Mesendoderm (in vitro differentiated cells): ENCODE data around the gene CASQ1.

Experiments used
- DNase-seq: peaks from one replicate; pipeline ENCODE4 v3.0.0; 2013
- H2AK5ac ChIP-seq: 2 replicates; pipeline ENCODE4 v1.6.1; 2013; ENCODE audit warnings: low read length, inconsistent platforms
- H2BK120ac ChIP-seq: 2 replicates; pipeline ENCODE4 v1.6.1; 2013; ENCODE audit warnings: low read depth, mild to moderate bottlenecking, low read length, moderate library complexity, mixed read lengths
- H2BK15ac ChIP-seq: replicated peaks from 2 replicates; pipeline ENCODE4 v1.6.1; 2013; ENCODE audit warnings: low read depth, mild to moderate bottlenecking, moderate library complexity
- H2BK5ac ChIP-seq: 2 replicates; pipeline ENCODE4 v1.6.1; 2013; ENCODE audit warnings: low read length, inconsistent platforms
- H3K18ac ChIP-seq: 2 replicates; pipeline ENCODE4 v1.6.1; 2013; ENCODE audit warnings: mild to moderate bottlenecking, low read length, mixed read lengths
- H3K23ac ChIP-seq: one replicate; pipeline ENCODE4 v1.6.1; 2013; ENCODE audit warnings: low read length
- H3K27ac ChIP-seq: 2 replicates; pipeline ENCODE4 v1.5.1; 2013; ENCODE audit warnings: low read depth, mild to moderate bottlenecking, inconsistent platforms, low read length, moderate library complexity
- H3K27me3 ChIP-seq: 2 replicates; pipeline ENCODE4 v1.6.1; 2013; ENCODE audit warnings: low read length, control low read depth, mild to moderate bottlenecking, inconsistent platforms; ENCODE audit not compliant: insufficient read depth, poor library complexity
- H3K36me3 ChIP-seq: 2 replicates; pipeline ENCODE4 v1.6.1; 2013; ENCODE audit warnings: low read length, inconsistent platforms; ENCODE audit not compliant: control insufficient read depth, insufficient read depth
- H3K4ac ChIP-seq: one replicate; pipeline ENCODE4 v1.6.1; 2013; ENCODE audit warnings: low read depth, mild to moderate bottlenecking, low read length, moderate library complexity
- H3K4me1 ChIP-seq: 2 replicates; pipeline ENCODE4 v1.6.1; 2013; ENCODE audit warnings: low read depth, low read length, inconsistent platforms; ENCODE audit not compliant: control insufficient read depth
- H3K4me2 ChIP-seq: 2 replicates; pipeline ENCODE4 v1.6.1; 2013; ENCODE audit warnings: low read length
- H3K4me3 ChIP-seq: 2 replicates; pipeline ENCODE4 v1.5.1; 2013; ENCODE audit warnings: mild to moderate bottlenecking, low read length
- H3K56ac ChIP-seq: one replicate; pipeline ENCODE4 v1.6.1; 2013; ENCODE audit warnings: low read length
- H3K79me1 ChIP-seq: 2 replicates; pipeline ENCODE4 v1.6.1; 2013; ENCODE audit warnings: low read length, inconsistent platforms
- H3K79me2 ChIP-seq: 2 replicates; pipeline ENCODE4 v1.6.1; 2013; ENCODE audit warnings: mild to moderate bottlenecking, low read length; ENCODE audit not compliant: control insufficient read depth, insufficient read depth
- H3K9ac ChIP-seq: 2 replicates; pipeline ENCODE4 v1.6.1; 2013; ENCODE audit warnings: low read length, inconsistent platforms
- H4K5ac ChIP-seq: one replicate; pipeline ENCODE4 v1.6.1; 2013; ENCODE audit warnings: low read length
- H4K8ac ChIP-seq: one replicate; pipeline ENCODE4 v1.6.1; 2013; ENCODE audit warnings: low read depth, mild to moderate bottlenecking, control low read depth, low read length, moderate library complexity
- WGBS: extraction: QIAGEN DNeasy Blood & Tissue Kit; methylation state at CpG from one replicate; pipeline ENCODE4 v1.1.7; 2013; ENCODE audit warnings: low lambda C conversion rate, missing lambda C conversion rate; ENCODE audit not compliant: insufficient coverage; ENCODE audit errors: extremely low coverage; 5-methylcytosine and 5-hydroxymethylcytosine counted together

The CASQ1 gene

DNA sequence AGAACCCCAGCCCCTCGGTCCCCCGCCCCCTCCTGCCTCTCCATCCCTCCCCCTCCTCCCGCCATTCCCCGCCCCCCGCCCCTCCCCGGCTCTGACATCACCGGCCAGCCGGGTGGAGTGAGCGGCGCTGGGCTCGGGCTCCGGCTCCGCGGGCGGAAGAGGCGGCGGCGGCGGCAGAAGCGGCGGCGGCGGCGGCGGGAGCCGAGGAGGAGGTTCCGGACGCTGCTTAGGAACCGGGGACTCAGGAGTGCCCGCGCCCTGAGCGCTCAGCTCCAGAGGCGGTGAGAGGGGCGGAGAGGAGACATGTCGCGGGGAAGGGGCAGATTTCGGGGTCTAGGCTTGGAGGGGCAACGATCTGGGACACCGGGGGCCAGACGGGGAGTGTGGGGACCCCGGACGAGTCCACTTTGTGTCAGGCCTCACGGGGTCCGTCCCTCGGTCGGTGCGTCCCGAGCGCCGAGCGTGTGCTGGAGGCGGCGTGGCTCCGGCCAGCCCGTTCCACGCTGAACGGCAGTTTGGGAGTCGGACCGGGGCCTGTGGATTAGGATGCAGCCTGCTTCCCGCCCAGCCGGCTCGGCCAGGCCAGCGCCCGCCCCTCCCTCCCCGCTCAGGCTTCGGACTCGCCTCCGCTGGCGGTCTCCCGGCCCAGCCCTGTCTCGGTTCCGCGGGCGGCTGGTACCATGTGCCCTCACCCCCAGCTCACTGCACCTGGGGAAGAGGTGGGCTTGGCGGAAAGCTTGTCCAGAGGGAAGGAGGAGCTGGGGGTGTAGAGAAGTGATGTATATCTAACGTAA is 15.1 kb downstream of the CASQ1 start, which contains the start of gene PEA15:
TSS of gene PEA15 (plus strand) at position 143 of the 794 bp plus-strand sequence. CDS start 6,161 bp downstream, outside the sequence.
- peak within 1 kb of the TSS; percentile 70 for H2BK5ac ChIP-seq
- peaks cover 21% of the 10 kb centered on the region for H3K79me1 ChIP-seq
- H3K23ac ChIP-seq: peak within 1 kb of the TSS; percentile 95
- no peak within 1 kb of the TSS for H4K8ac ChIP-seq
- peak within 1 kb of the TSS; percentile 75 for H2BK120ac ChIP-seq
- WGBS: no CpG with 5 or more reads among the region's 76 CpGs
- H3K4me1 ChIP-seq: peaks cover 24% of the 10 kb centered on the region
- H3K18ac ChIP-seq: peak within 1 kb of the TSS; percentile 99
- no peak within 1 kb of the TSS for H4K5ac ChIP-seq
- H2BK15ac ChIP-seq: no peak within 1 kb of the TSS
- H3K9ac ChIP-seq: peak within 1 kb of the TSS; percentile 98
- H3K79me2 ChIP-seq: peaks cover 47% of the 10 kb centered on the region
- H3K4me2 ChIP-seq: peak within 1 kb of the TSS; percentile 43
- DNase-seq: peak; percentile 84
- H3K27me3 ChIP-seq: no peaks in the 10 kb centered on the region
- peak within 1 kb of the TSS; percentile 85 for H3K4me3 ChIP-seq
- H3K56ac ChIP-seq: peak within 1 kb of the TSS; percentile 98
- H2AK5ac ChIP-seq: no peak within 1 kb of the TSS
- H3K36me3 ChIP-seq: no peaks in the 10 kb centered on the region
- peak within 1 kb of the TSS; percentile 97 for H3K4ac ChIP-seq
- H3K27ac ChIP-seq: peak within 1 kb of the TSS; percentile 85

DNA sequence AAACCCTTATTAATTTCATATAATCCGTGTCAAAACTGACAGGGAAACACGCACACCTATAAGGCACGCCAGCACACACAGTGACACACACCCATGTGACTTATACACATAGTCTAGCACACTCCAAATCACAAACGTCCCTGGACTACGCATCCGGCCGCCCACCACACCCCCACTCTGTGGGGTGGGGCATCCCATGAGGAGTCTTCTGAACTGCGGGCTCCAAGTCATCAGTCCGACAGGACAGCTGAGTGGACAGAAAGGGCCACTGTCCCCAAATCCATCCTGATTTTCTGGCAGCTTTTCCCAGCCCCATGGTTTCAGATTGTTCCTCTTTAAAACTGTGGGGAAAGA is 15.6 kb downstream of the CASQ1 start:
- peak overlapping the region; percentile 85 for H3K4me3 ChIP-seq
- no peak overlapping the region for H4K8ac ChIP-seq
- peak overlapping the region; percentile 98 for H3K9ac ChIP-seq
- no peak overlapping the region for H4K5ac ChIP-seq
- no peaks in the 10 kb centered on the region for H3K27me3 ChIP-seq
- H2BK5ac ChIP-seq: peak overlapping the region; percentile 22
- H3K4me2 ChIP-seq: peak overlapping the region; percentile 29
- peak overlapping the region; percentile 98 for H3K56ac ChIP-seq
- WGBS: no CpG with 5 or more reads among the region's 9 CpGs
- DNase-seq: no peak
- H3K4ac ChIP-seq: no peak overlapping the region
- no peak overlapping the region for H2BK120ac ChIP-seq
- H3K23ac ChIP-seq: peak overlapping the region; percentile 95
- H3K18ac ChIP-seq: peak overlapping the region; percentile 22
- H3K79me1 ChIP-seq: peaks cover 24% of the 10 kb centered on the region
- H3K4me1 ChIP-seq: peaks cover 25% of the 10 kb centered on the region
- H3K27ac ChIP-seq: peak overlapping the region; percentile 64
- no peak overlapping the region for H2BK15ac ChIP-seq
- H3K79me2 ChIP-seq: peaks cover 53% of the 10 kb centered on the region
- no peaks in the 10 kb centered on the region for H3K36me3 ChIP-seq
- H2AK5ac ChIP-seq: no peak overlapping the region

GRCh38 chr1:160206421-160207117 is 16.2 kb downstream of the CASQ1 start:
- Histone ChIP-seq H2AK5ac (peak overlapping the region; percentile 18), H3K27me3 (no peaks in the 10 kb centered on the region), H3K36me3 (peaks cover 4% of the 10 kb centered on the region), H3K79me1 (peaks cover 28% of the 10 kb centered on the region), H2BK15ac (no peak overlapping the region), H2BK5ac (no peak overlapping the region), H3K27ac (peak overlapping the region; percentile 64), H4K8ac (no peak overlapping the region), H3K18ac (no peak overlapping the region), H3K4me1 (peaks cover 25% of the 10 kb centered on the region), H3K4ac (no peak overlapping the region), H3K4me3 (peak overlapping the region; percentile 85), H3K23ac (peak overlapping the region; percentile 92), H3K4me2 (peak overlapping the region; percentile 29), H3K9ac (peak overlapping the region; percentile 98), H2BK120ac (no peak overlapping the region), H4K5ac (no peak overlapping the region), H3K56ac (peak overlapping the region; percentile 98), H3K79me2 (peaks cover 53% of the 10 kb centered on the region)
- DNase-seq: peak; percentile 96
- no CpG with 5 or more reads among the region's 9 CpGs for WGBS

- Histone ChIP-seq H4K5ac (no peak overlapping the region), H3K36me3 (peaks cover 6% of the 10 kb centered on the region), H3K4me2 (peak overlapping the region; percentile 29), H3K27ac (peak overlapping the region; percentile 8), H3K18ac (no peak overlapping the region), H3K4ac (no peak overlapping the region), H3K27me3 (no peaks in the 10 kb centered on the region), H3K79me2 (peaks cover 53% of the 10 kb centered on the region), H3K79me1 (peaks cover 28% of the 10 kb centered on the region), H2BK5ac (no peak overlapping the region), H3K23ac (peak overlapping the region; percentile 92), H3K4me3 (no peak overlapping the region), H3K9ac (peak overlapping the region; percentile 98), H2BK15ac (no peak overlapping the region), H4K8ac (no peak overlapping the region), H2BK120ac (no peak overlapping the region), H2AK5ac (peak overlapping the region; percentile 18), H3K4me1 (peaks cover 25% of the 10 kb centered on the region), H3K56ac (peak overlapping the region; percentile 98)
- no peak for DNase-seq
- no CpG with 5 or more reads among the region's 4 CpGs for WGBS
These were observed 16.8 kb downstream of the CASQ1 start for GRCh38 chr1:160207118-160207650.

DNA sequence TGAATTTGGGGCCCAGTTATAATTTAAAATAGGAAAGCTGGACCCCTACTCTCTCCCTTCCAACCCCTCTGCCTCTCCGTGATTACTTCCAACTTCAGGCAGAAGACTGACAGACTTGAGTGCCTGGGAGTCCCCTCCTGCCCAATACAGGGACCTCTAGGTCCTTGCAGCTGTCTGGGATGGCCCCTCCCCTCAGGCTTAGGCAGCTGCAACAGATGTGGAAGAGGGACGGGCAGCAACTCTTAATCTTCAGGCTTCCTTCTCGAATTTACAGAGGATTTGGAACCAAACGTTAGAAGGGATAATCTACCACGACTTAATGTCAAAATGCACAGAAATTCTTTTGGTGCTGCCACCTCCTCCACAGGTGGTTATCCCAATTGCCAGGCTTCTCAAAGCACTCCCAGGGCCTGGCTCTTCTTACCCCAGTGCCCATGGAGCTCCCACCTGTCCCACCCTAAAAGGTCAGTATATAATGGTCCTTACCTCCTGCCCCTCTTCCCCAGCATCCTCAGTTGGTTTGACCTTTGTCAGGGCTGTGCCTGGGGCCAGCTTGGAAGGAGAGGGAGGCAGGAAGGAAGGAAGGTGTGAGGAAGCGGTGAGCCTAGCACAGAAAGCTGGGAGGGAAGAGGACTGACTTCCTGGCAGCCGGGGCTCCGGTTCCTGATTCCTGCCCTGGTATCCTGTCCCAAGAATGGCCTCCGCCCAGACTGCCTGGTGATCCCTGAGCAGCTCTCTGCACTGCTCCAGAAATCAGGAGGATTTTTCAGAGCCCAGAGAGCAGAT is 17.6 kb downstream of the CASQ1 start:
- Histone ChIP-seq H2BK120ac (no peak overlapping the region), H3K9ac (peak overlapping the region; percentile 1), H4K5ac (no peak overlapping the region), H4K8ac (no peak overlapping the region), H3K36me3 (peaks cover 9% of the 10 kb centered on the region), H3K56ac (peak overlapping the region; percentile 43), H3K18ac (no peak overlapping the region), H3K27ac (no peak overlapping the region), H3K23ac (no peak overlapping the region), H3K4me3 (no peak overlapping the region), H2BK5ac (no peak overlapping the region), H2BK15ac (no peak overlapping the region), H3K27me3 (no peaks in the 10 kb centered on the region), H3K79me2 (peaks cover 53% of the 10 kb centered on the region), H2AK5ac (no peak overlapping the region), H3K4me1 (peaks cover 25% of the 10 kb centered on the region), H3K4me2 (no peak overlapping the region), H3K79me1 (peaks cover 32% of the 10 kb centered on the region), H3K4ac (no peak overlapping the region)
- no CpG with 5 or more reads among the region's 9 CpGs for WGBS
- no peak for DNase-seq
